22Rv1 (cell line): ENCODE measurements around the gene HES5.
A peak's percentile ranks its signal among the peaks of the same experiment; 100 is the strongest.

Source experiments
- H3K27ac ChIP-seq: fragments of 450-650 bp; 2 replicates; pipeline ENCODE4 v1.5.1; 2017
- ZFX ChIP-seq: fragments of 450-650 bp; IDR thresholded peaks from 2 replicates; pipeline ENCODE4 v1.6.1; 2017; ENCODE audit warnings: antibody characterized with exemption, borderline replicate concordance
- TF ChIP-seq, protein P1 (sequence below): fragments of 450-650 bp; IDR thresholded peaks from 2 replicates; pipeline ENCODE4 v1.5.1; 2017; ENCODE audit warnings: mild to moderate bottlenecking

Gene HES5

DNA sequence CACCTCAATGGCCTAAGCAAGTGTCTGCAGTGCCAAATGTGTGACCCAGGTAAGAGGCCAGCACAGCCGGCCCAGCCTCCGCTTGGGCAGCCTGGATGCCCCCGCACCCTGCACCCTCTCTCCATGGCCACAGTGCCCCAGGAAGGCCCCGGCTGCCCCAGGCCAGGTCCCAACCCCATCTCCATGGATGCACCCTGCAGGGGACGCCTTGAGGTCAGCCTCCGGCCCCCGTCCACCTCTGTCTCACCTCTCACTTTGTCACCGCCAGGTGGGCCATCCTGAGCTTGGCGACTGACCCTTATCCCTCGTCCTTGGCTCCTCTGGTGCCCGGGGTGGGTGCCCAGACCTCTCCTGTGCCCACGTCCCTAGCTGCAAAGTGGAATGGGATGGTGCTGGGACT lies 28.4 kb upstream of the HES5 start:
- H3K27ac ChIP-seq, result no peak overlapping the region
- no peak for TF ChIP-seq ZFX
- TF ChIP-seq, protein P1, sequence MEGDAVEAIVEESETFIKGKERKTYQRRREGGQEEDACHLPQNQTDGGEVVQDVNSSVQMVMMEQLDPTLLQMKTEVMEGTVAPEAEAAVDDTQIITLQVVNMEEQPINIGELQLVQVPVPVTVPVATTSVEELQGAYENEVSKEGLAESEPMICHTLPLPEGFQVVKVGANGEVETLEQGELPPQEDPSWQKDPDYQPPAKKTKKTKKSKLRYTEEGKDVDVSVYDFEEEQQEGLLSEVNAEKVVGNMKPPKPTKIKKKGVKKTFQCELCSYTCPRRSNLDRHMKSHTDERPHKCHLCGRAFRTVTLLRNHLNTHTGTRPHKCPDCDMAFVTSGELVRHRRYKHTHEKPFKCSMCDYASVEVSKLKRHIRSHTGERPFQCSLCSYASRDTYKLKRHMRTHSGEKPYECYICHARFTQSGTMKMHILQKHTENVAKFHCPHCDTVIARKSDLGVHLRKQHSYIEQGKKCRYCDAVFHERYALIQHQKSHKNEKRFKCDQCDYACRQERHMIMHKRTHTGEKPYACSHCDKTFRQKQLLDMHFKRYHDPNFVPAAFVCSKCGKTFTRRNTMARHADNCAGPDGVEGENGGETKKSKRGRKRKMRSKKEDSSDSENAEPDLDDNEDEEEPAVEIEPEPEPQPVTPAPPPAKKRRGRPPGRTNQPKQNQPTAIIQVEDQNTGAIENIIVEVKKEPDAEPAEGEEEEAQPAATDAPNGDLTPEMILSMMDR, result no peak

DNA sequence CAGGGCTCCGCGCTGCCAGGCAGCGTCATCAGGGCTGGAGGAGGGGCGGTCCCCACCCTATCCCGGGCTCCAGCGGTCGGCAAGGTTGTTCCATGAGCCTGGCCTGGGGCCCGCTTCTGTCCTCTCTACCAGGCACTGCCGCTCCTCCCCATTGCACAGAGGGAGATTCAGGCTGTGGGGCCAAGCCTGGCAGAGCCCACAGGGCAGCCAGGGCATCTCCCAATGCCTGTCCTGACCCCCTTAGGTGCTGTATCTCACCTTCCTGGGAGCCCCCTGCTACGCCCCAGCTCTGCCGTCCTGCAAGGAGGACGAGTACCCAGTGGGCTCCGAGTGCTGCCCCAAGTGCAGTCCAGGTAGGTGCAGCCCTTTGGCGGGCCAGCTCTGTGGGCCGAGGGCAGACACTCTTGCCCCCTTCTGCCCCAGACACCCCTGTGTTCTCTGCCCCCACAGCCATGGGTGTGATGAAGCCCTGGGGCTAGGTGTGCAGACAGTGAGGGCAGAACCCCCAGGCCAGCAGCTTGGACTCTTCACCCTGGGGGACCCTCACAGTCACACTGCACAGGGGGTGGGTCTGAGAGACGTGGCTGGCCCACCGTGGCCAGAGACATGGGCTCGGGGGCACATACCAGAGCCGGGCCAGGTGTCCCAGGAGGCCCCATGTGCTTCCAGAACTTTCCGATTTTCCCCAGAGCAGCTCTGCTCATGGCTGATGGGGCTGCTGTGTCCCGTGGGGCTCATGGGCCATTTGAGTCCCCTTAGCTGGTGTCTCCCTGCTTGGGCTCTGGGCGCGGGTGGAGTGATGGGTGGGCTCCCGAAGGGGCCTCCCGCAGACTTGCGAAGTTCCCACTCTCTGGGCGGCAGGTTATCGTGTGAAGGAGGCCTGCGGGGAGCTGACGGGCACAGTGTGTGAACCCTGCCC lies 27.7 kb upstream of the HES5 start:
- TF ChIP-seq, protein P1, result no peak
- TF ChIP-seq ZFX, result no peak
- no peak overlapping the region for H3K27ac ChIP-seq

DNA sequence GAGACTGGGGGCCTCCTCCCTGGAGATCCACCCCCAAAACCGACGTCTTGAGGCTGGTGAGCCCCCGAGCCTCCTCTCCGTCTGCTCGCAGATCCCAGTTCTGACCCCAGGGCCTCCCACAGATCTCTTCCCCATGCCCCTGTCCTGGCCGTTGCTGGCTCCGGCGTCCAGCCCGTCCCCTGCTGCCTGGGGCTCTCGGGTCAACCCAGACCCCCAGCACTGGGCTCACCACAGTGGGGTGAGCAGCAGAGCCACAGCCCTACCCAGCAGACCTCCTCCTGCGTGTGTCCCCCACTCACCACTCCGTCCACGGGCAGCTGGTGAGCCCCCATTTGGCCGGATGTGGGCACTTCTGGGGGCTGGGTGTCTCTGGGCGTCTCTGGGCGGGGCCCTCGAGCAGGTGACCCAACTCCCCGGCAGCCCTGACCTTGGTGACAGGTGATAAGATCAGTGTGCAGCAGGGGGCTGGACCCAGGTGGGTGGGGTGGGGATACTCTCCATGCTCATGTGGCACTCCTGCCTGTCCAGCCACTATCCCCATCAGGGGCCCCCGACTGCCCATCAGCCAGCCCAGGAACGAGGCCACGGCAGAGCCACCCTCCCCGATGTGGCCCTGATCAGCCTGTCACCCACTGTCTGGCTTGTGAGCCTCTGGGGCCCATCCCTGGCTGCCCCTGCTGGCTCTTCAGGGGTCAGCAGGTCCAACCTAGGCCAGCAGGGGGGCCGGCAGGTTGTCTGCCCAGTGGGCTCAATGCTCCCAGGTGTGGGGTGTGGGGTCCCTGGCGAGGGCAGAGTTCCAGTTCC lies 26.8 kb upstream of the HES5 start:
- peak overlapping the region; percentile 29; the same call in 1 of the 2 replicates for H3K27ac ChIP-seq
- TF ChIP-seq ZFX, result no peak
- TF ChIP-seq, protein P1, result no peak

DNA sequence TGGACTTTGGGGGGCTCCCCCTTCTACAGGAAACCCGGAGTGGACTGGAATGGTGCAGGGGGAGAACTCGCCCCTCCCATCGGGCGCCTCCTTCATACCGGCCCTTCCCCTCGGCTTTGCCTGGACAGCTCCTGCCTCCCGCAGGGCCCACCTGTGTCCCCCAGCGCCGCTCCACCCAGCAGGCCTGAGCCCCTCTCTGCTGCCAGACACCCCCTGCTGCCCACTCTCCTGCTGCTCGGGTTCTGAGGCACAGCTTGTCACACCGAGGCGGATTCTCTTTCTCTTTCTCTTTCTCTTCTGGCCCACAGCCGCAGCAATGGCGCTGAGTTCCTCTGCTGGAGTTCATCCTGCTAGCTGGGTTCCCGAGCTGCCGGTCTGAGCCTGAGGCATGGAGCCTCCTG lies 26.2 kb upstream of the HES5 start, which contains the start of gene TNFRSF14:
TSS of gene TNFRSF14 (plus strand) at position 95 of the 401 bp plus-strand sequence. CDS start at position 389, 294 bp downstream.
- TF ChIP-seq, protein P1, result no peak
- no peak for TF ChIP-seq ZFX
- H3K27ac ChIP-seq, result peak within 1 kb of the TSS; percentile 29; the same call in 1 of the 2 replicates

DNA sequence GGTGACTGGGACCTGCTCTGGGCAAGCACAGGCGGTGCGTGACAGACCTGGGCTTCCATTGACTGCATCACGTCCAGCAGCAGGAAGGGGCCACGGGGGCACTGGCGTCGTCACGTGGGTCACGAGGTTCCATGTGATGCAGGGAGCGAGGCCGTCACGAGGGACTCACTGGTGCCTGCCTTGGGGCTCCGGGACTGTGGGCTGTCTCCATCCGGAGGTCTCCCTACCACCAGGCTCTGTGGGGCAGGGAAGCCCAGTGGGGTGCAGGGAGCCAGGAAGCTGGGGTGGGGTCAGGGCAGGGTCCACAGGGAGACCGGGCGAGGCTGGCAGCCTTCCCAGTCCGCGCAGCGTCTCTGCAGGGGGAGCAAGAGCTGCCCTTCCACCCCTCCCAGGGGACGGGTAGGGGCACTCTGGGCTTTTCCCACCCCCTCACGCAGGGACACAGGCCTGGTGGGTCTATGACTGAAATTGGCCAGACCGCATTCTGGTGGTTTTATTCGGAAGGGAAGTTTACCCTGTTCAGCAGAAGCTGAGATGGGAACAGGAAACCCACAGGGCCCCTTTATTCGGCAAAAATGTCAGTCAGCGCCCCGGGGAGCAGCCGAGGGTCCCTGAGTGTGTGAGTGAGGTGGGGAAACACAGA lies 25.7 kb upstream of the HES5 start:
- H3K27ac ChIP-seq, result peak overlapping the region; percentile 29; the same call in 1 of the 2 replicates

DNA sequence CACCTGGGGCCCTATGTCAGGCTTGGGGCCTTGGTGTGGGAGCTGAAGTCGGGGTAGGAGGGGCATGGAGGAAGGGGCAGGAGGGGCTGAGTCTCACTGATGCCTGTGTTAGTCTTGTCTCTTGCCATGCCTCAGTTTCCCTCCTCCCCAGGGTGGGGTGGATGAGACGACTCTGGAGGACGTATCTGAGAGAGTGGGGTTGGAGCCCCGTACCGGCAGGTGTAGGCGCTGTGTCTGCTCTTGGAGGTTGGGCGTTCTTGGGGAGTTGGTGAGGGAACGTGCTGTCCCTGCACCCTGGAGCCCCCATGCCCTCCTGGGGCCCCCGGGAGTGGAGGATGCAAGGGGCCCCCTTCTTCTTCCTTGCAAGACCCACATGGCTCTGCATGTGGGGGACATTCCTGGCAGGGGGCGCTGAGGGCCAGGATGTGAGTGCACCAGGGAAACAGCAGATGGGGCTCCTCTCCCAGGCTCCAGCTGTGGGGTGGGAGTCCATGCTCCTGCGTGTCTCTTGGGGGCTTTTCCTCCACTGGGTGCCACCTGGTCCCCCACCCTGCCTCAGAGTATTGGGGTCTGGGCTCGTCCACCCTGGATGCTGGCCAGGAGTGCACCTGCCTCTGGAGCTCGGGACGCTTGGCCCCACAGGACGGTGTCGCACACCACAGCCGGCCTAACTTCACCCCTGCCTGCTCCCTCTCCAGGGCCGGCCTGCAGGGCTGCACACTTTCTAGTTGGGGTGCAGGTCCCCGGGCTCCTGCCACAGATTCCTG lies 24.7 kb upstream of the HES5 start:
- no peak for TF ChIP-seq ZFX
- TF ChIP-seq, protein P1, result no peak
- H3K27ac ChIP-seq, result no peak overlapping the region

More for the DNA sequence above, 25.7 kb upstream of the HES5 start:
- TF ChIP-seq ZFX, result no peak
- TF ChIP-seq, protein P1, result no peak
